Activated CD8-positive, alpha-beta memory T cell treated with anti-CD3 and anti-CD28 coated beads, Interleukin-2, amount 50 U/mL, for 1 hour (primary cell): ENCODE data around the gene CD209.

Source experiments
- DNase-seq: peaks from one replicate; pipeline ENCODE4 v3.0.0-alpha.2; 2020; ENCODE audit errors: extremely low read depth

CD209 gene

GRCh38 chr19:7738023-7738422 lies 9.3 kb downstream of the CD209 start:
- DNase-seq = no peak

DNA sequence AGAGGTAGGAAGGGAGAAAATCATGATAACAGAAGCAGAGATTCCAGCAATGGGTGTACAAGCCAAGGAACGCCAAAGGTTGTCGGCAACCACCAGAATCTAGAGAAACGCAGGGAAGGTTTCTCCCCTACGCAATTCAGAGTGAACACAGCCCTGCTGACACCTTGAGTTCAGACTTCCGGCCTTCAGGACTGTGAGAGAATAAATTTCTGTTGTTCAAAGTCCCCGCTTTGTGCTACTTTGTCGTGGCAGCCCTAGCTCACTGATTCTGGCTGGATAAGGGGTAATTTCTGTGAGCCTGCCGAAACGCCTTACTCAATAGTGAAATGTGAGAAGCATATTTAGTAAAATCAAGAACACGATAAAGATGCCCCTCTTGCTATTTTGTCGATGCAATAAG lies 10.1 kb downstream of the CD209 start:
- no peak for DNase-seq

DNA sequence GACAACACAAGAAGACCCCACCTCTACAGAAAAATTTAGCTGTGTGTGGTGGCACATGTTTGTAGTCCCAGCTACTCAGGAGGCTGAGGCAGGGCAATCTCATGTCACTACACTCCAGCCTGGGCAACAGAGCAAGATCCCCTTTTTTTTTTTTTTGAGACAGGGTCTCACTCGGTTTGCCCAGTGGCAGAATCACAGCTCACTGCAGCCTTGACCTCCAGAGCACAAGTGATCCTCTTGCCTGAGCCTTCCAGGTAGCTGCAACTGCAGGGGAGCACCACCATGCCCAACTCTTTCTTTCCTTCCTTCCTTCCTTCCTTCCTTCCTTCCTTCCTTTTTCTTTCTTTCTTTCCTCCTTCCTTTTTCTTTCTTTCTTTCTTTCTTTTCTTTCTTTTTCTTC lies 11.2 kb downstream of the CD209 start:
- no peak for DNase-seq

- no peak for DNase-seq
These were observed 12.8 kb downstream of the CD209 start for GRCh38 chr19:7734220-7735203.

GRCh38 chr19:7733376-7733775 lies 14.0 kb downstream of the CD209 start:
- no peak for DNase-seq

DNA sequence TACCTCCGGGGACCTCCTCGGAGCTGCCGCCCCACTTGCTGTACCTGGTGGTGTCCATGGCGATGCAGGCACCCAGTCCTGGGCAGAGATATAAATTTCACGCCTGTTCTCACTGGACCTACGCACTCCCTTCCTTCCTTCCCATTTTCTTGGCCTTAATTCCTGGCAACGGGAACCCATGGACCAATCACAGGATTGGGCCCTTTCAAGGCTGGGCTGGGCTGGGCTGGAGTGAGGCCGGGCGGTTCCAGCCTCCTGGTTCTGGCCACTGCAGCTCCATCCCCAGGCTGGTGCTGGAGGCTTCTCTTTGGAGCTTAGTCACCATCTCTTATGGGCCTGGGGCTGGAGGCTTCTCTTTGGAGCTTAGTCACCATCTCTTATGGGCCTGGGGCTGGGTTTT lies 15.3 kb downstream of the CD209 start, which contains the start of gene CLEC4G:
CLEC4G (minus strand) TSS at position 66 of the 400 bp plus-strand sequence; CDS start at position 58, 8 bp downstream.
- no peak for DNase-seq

GRCh38 chr19:7731615-7732014 lies 15.7 kb downstream of the CD209 start:
- DNase-seq = no peak

- DNase-seq = no peak
These were observed 16.1 kb downstream of the CD209 start for GRCh38 chr19:7731218-7731595.

GRCh38 chr19:7730286-7731217 lies 16.8 kb downstream of the CD209 start:
- no peak for DNase-seq

DNA sequence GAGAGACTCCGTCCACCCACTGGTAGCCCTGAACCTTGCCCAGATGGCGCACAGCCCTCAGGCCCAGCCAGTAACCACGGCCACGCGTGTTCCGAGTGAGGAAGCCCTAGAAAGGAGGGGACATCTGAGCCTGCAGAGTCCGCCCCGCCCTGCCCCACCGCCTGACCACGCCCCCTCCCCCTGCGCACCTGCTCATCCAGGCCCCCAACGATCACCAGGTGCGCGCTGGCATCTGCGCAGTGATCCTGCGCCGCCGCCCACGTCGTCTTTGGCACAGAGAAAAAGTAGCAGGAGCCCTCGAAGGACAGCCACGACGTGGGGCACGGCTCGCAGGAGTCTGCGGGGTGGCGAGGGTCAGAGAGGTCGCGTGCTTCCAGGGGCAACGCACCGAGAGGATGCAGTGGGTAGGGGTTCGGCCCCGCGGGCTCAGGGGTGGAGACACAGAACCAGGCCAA lies 17.5 kb downstream of the CD209 start:
- no peak for DNase-seq

GRCh38 chr19:7729211-7729610 lies 18.1 kb downstream of the CD209 start:
- no peak for DNase-seq

- no peak for DNase-seq
These were observed 21.5 kb downstream of the CD209 start for GRCh38 chr19:7725791-7726190.

DNA sequence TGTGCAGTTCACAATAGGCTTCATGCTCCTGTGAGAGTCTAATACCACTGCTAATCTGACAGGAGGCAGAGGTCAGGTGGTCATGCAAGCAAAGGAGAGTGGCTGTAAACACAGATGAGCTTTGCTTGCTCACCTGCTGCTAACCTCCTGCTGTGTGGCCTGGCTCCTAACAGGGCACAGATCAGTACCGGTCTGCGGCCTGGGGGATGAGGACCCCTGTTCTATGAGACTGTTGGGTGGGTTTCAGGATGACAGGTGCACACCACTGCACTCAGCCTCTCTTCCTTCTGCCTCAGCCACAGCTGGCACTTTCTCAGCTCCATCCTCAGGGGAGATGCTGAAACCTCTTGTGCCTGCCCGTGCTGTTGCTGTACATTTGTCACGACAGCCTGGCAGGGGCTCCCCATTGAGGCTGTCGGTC lies 25.1 kb downstream of the CD209 start:
- no peak for DNase-seq

DNA sequence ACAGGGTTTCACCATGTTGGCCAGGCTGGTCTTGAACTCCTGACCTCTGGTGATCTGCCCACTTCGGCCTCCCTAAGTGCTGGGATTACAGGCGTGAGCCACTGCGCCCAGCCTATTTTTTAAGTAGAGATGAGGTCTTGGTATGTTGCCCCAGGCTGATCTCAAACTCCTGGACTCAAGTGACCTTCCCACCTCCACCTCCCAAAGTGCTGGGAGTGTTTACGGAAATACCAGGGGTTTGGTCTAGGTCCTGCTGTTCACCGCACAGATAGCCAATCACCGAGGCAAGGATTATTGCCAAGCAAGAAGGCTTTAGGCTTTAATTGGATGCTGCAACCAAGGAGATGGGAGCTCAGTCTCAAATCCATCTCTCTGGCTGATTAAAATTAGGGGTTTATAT lies 27.0 kb downstream of the CD209 start:
- DNase-seq = no peak

- DNase-seq = no peak
These were observed 28.7 kb downstream of the CD209 start for GRCh38 chr19:7718668-7719067.

DNA sequence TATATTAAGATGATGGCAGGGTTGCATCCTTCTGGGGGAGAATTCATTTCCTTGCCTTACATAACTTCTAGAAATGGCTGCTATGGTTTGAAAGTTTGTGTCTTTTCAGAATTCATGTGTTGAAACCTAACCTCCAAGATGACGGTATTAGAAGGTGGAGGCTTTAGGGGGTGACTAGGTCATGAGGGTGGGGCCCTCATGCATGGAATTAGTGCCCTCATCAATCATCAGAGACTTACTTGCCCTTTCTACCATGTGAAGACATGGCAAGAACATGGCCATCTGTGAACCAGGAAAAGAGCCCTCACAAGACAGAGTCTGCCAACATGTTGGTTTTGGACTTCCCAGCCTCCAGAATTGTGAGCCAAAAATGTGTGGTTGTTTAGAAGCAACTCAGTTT lies 30.6 kb downstream of the CD209 start:
- no peak for DNase-seq

DNA sequence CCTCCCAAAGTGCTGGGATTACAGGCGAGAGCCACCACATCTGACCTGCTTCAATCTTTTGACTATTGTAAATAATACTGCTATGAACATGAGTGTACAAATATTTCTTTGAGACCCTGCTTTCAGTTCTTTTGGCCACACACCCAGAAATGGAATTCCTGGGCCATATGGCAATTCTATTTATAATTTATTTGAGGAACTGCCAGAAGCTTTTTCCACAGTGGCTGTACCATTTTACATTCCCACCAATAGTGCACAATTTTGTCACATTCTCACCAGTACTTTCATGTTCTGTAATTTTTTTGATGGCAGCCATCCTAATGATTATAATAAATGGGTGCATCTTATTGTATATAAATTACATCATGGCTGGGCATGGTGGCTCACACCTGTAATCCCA lies 31.7 kb downstream of the CD209 start:
- no peak for DNase-seq

DNA sequence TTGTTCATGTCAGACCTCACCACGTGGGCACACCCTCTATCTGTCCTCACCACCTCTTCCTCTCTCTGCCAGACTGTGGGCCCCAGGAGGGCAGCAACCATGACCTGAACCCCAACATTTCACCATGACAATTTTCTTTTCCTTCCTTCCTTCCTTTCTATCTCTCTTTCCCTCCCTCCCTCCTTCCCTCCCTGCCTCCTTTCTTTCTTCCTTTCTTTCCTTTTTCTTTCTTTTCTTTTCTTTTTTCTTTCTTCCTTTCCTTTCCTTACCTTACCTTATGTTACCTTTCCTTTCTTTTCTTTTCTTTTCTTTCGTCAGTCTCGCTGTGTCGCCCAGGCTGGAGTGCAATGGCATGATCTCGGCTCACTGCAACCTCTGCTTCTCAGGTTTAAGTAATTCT lies 36.7 kb downstream of the CD209 start:
- DNase-seq = no peak

DNA sequence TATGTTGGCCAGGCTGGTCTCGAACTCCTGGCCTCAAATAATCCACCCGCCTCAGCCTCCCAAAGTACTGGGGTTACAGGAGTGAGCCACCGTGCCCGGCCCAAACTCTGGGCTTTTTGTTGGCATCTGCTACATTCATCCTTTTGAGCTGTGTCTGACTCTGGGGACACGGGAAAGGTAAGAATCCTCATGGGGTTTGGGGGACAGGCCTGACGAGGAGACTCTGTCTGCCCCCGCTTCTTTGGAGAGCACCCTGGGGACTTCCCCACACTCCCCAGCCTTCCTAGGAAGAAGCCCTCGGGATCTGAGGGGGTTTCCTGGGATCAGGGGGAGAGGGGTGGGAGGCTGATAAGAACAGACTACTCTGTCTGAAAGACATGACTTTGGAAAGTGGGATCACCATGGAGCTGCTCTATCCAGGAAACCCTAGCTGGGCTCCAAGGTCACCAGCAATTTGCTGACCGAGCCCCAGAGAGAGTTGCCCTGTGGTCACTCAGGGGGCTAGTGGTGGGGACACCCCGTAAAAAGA lies 37.3 kb downstream of the CD209 start:
- DNase-seq = no peak

GRCh38 chr19:7706955-7707456 lies 40.3 kb downstream of the CD209 start:
- no peak for DNase-seq

GRCh38 chr19:7706188-7706954 lies 41.0 kb downstream of the CD209 start:
- no peak for DNase-seq
